GM19395 (cell line): ENCODE results near the gene PIN1.

Experiments
- ATAC-seq: cut with Tn5 transposase; IDR thresholded peaks from one replicate; pipeline ENCODE4 v1.9.1; 2021; ENCODE audit warnings: mild to moderate bottlenecking, moderate library complexity; ENCODE audit not compliant: unreplicated experiment

Gene PIN1

GRCh38 chr19:9883231-9883758, 48.2 kb downstream of the PIN1 start:
- no peak for ATAC-seq

DNA sequence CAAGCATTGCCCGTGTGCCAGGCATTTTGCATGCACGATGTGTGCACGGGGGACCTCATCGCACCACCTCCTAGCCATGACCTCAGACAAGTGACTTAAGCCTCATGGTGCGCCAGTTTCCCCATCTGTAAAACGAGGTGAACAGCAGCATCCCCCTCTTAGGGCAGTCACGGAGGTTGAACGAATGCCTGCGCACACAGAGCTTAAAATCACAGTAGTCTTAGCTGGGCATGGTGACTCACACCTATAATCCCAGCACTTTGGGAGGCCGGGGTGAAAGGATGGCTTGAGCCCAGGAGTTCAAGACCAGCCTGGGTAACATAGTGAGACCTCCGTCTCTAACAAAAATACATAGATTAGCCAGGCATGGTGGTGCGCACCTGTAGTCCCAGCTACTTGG, 48.6 kb downstream of the PIN1 start:
- no peak for ATAC-seq

GRCh38 chr19:9885077-9885552, 50.0 kb downstream of the PIN1 start:
- no peak for ATAC-seq

- ATAC-seq: no peak
Observed at GRCh38 chr19:9891609-9892373, 56.7 kb downstream of the PIN1 start.
